Brain microvascular endothelial cell (primary cell): ENCODE results near the gene ERI2.

ENCODE experiments used
- DNase-seq: peaks from one replicate; pipeline ENCODE4 v3.0.0-alpha.2; 2020
- H3K27ac ChIP-seq: fragments of 250-450 bp; sonication (Bioruptor Pico); 2 replicates; pipeline ENCODE4 v1.5.1; 2020; ENCODE audit warnings: mild to moderate bottlenecking, moderate library complexity
- H3K27me3 ChIP-seq: fragments of 250-450 bp; sonication (Bioruptor Pico); replicated peaks from 2 replicates; pipeline ENCODE4 v1.5.1; 2020; ENCODE audit warnings: mild to moderate bottlenecking
- H3K36me3 ChIP-seq: fragments of 250-450 bp; sonication (Bioruptor Pico); replicated peaks from 2 replicates; pipeline ENCODE4 v1.5.1; 2020; ENCODE audit warnings: mild to moderate bottlenecking
- H3K4me3 ChIP-seq: 2 replicates; pipeline ENCODE4 v1.5.1; 2011; ENCODE audit warnings: low read depth, mild to moderate bottlenecking, control low read depth, low read length, moderate library complexity
- in situ Hi-C: cut with HindIII; loops from 2 replicates; pipeline ENCODE4 v1.10.0; 2017; ENCODE audit warnings: low sequenced_read_pairs, low pct_ligation_motif_present
- TF ChIP-seq, protein P1 (sequence below): IDR thresholded peaks from 2 replicates; pipeline ENCODE4 v1.5.1; 2011; ENCODE audit warnings: low read depth, mild to moderate bottlenecking, moderate library complexity, low read length, control low read depth, inconsistent platforms; ENCODE audit errors: missing control alignments

Gene ERI2

DNA sequence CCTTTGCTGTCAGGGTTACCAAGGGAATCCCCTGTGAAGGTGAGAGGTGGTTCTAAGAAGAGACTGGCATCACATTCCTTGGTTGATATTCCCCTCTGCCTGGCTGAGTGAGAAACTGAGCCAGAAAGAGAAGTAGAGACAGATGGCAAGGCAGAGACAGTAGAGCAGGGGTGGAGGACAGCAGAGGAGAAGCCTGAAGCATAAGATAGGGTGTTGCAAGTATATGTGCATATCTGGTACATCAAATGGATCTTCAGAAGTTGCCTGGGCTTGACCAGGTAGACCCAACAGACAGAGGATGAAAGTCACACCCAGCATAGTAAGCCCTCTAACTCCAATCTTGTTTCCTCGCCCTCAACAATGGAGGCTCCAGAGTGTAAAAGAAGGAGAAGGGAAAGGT lies 56.8 kb downstream of the ERI2 start:
- no peak for DNase-seq
- H3K4me3 ChIP-seq: no peak overlapping the region
- H3K27me3 ChIP-seq: no peaks in the 10 kb centered on the region
- in situ Hi-C loops: no loop called here
- no peaks in the 10 kb centered on the region for H3K36me3 ChIP-seq
- H3K27ac ChIP-seq: no peak overlapping the region
- TF ChIP-seq, protein P1, sequence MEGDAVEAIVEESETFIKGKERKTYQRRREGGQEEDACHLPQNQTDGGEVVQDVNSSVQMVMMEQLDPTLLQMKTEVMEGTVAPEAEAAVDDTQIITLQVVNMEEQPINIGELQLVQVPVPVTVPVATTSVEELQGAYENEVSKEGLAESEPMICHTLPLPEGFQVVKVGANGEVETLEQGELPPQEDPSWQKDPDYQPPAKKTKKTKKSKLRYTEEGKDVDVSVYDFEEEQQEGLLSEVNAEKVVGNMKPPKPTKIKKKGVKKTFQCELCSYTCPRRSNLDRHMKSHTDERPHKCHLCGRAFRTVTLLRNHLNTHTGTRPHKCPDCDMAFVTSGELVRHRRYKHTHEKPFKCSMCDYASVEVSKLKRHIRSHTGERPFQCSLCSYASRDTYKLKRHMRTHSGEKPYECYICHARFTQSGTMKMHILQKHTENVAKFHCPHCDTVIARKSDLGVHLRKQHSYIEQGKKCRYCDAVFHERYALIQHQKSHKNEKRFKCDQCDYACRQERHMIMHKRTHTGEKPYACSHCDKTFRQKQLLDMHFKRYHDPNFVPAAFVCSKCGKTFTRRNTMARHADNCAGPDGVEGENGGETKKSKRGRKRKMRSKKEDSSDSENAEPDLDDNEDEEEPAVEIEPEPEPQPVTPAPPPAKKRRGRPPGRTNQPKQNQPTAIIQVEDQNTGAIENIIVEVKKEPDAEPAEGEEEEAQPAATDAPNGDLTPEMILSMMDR: no peak

DNA sequence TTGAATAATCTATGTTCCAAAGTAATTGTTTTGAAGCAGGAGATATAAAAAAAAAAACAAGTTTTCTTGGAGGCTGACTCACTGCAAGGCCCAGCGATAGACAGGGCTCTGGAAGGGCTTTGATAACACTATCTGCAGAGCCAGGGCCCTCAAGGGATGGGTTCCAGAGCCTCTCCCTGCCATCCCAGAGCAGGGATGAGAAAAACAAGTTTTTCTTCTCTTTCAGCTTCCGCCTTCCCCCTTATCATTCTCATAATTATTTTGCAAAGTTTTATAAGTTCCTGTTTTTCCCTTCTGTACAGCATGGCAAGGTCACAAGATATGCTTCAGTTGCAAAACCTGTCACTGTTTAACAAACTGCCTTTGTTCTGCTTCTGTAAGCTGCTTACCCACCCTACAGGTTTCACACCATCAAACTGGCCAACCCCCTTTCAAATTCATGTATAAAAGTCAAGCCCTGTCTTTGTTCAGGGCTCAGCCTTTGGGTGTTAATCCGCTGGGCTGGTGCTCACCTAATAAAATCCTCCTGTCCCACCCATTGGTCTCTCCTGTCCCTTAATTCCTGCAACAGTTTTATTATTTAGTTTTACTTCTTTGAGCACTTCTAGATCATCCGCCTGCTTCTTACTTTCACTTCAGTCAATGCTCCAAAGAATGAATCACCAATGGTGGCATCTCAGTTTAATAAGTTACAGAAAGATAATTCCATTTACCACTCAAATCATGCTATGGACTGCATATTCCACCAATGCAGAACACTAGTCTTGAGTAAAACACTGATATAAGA lies 59.0 kb downstream of the ERI2 start:
- no peaks in the 10 kb centered on the region for H3K27me3 ChIP-seq
- H3K36me3 ChIP-seq: no peaks in the 10 kb centered on the region
- DNase-seq: no peak
- TF ChIP-seq, protein P1: no peak
- H3K27ac ChIP-seq: no peak overlapping the region
- H3K4me3 ChIP-seq: no peak overlapping the region
- in situ Hi-C loops: no loop called here

DNA sequence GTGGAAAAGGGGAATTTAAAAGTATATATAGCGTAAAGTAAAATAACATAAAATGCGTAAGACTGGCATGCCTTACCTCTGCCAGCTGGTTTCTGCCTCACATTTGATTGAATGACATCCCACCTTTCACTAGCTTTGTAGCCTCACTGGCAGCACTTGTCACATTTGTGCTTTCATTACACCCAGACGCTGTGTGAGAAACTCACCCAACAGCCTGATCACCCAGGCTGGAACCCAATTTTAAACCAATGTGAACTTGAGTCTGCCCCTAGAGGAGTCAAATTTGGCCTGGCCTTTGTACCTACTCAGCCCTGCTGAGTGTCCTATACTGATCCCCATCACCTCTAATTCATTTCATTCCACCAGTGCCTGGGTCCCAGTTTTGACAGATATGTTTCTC lies 59.8 kb downstream of the ERI2 start:
- no peak for DNase-seq
- Histone ChIP-seq H3K27ac (no peak overlapping the region), H3K27me3 (no peaks in the 10 kb centered on the region), H3K4me3 (no peak overlapping the region), H3K36me3 (no peaks in the 10 kb centered on the region)
- in situ Hi-C loops: no loop called here
- TF ChIP-seq, protein P1: no peak
